Esophagus muscularis mucosa (tissue), 4 donors: ENCODE data around the gene C3orf70.

Experiments used
- CTCF ChIP-seq, 3 experiments: fragments of 200-600 bp in 2 of 3; fragments of 450-650 bp in 1 of 3; sonication (generic) in 2 of 3; IDR thresholded peaks; one replicate each; pipeline ENCODE4 v1.5.1; 2017 to 2019; ENCODE audit warnings: antibody characterized with exemption in 3 of 3, mild to moderate bottlenecking in 2 of 3, moderate library complexity in 1 of 3
- EP300 ChIP-seq: sonication (generic); formaldehyde crosslinking; IDR thresholded peaks from one replicate; pipeline ENCODE4 v1.6.1; 2017; ENCODE audit warnings: antibody characterized with exemption
- POLR2A ChIP-seq: fragments of 450-650 bp; IDR thresholded peaks from one replicate; pipeline ENCODE4 v1.6.1; 2017; ENCODE audit warnings: antibody characterized with exemption, moderate library complexity, mild to moderate bottlenecking, low read depth

DNA sequence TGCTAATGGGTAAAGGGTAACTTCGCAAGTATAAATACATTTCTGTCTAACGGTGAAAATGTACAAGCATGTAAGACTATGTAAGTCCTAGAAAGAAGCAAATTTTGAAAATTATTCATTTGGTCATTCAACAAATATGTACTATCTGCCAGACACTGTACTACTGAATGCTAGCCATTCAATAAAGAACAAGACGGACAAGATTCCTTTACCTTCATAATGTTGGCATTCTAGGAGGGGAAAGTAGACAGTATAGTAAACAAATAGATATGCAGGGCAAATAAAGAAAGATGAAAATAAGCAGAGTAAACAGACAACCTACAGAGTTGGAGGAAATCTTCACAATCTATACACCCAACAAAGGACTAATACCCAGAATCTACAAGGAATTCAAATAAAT is 32.7 kb downstream of the C3orf70 start:
- TF ChIP-seq EP300: no peak
- no peak for TF ChIP-seq CTCF (IDR thresholded peaks at IDR 0.05)
- TF ChIP-seq POLR2A: no peak
